HUES48 (cell line): Measurements from ENCODE around the gene SPATS2L.
"Not testable (repeated sequence)": the region's sequence is repeated elsewhere in the genome, so short reads cannot be mapped to it uniquely, and the experiment has no call there.

Experiments
- H3K27ac ChIP-seq: one replicate; pipeline ENCODE4 v1.7.0; 2013; ENCODE audit warnings: low read depth, low read length, inconsistent platforms
- H3K27me3 ChIP-seq: 2 replicates; pipeline ENCODE4 v1.6.1; 2013; ENCODE audit warnings: mild to moderate bottlenecking, low read length; ENCODE audit not compliant: control insufficient read depth, insufficient read depth
- H3K36me3 ChIP-seq: 2 replicates; pipeline ENCODE4 v1.6.1; 2013; ENCODE audit warnings: low read length; ENCODE audit not compliant: control insufficient read depth, insufficient read depth
- H3K4me1 ChIP-seq: 2 replicates; pipeline ENCODE4 v1.6.1; 2013; ENCODE audit warnings: mild to moderate bottlenecking, low read length; ENCODE audit not compliant: control insufficient read depth, insufficient read depth
- H3K4me3 ChIP-seq: 2 replicates; pipeline ENCODE4 v1.5.1; 2013; ENCODE audit warnings: mild to moderate bottlenecking, low read depth, low read length
- H3K9ac ChIP-seq: 2 replicates; pipeline ENCODE4 v1.6.1; 2013; ENCODE audit warnings: mild to moderate bottlenecking, low read depth, low read length, moderate library complexity
- H3K9me3 ChIP-seq: 2 replicates; pipeline ENCODE4 v1.6.1; 2013; ENCODE audit warnings: low read length; ENCODE audit not compliant: control insufficient read depth, insufficient read depth

The SPATS2L gene

DNA sequence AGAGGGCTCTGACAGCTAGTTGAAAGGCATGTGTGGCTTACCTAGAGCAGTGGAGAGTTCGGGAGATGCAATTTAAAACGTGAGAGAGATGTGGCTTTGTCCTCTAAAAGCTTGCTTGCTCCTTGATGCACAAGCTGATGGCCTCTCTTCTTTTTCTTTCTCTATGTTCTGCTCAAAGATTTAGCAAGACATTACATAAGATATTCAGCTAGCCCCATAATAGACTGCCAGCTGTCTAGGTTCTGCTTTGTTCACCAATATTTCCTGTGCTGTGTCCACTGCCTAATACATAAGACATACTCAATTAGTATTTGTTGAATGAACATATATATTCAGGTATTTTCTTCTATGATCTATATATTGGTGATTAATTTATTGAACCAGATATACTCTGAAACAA, 31.1 kb downstream of the SPATS2L start:
- Histone ChIP-seq H3K9ac (no peak overlapping the region), H3K36me3 (0 out of 2 replicates have a peak, but pooled peaks cover 9% of the 10 kb centered on the region), H3K4me3 (no peak overlapping the region), H3K9me3 (no peaks in the 10 kb centered on the region), H3K27me3 (no peaks in the 10 kb centered on the region), H3K4me1 (peaks cover 7% of the 10 kb centered on the region; the same call in 1 of the 2 replicates), H3K27ac (no peak overlapping the region)

DNA sequence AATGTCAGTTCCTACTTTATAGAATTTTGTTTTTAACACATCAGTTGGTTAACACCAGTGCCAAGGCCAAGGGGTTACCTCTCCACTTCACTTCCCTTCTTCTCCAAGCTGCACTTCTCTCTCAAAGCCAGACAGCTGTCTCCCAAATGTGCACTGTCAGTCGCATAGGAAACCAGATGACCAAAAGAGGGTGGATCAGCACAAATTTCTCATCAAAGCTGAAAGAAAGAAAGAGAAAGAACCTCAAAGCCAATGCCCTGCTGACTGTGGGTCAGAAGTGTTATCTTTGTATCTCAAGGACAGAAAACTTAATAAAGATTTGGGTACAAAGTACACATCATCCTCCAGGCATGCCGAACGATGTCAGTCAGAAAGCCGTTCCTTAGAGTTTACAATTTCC, 32.2 kb downstream of the SPATS2L start:
- Histone ChIP-seq H3K9ac (no peak overlapping the region), H3K27me3 (no peaks in the 10 kb centered on the region), H3K9me3 (no peaks in the 10 kb centered on the region), H3K4me3 (no peak overlapping the region), H3K36me3 (0 out of 2 replicates have a peak, but pooled peaks cover 9% of the 10 kb centered on the region), H3K27ac (no peak overlapping the region), H3K4me1 (peaks cover 7% of the 10 kb centered on the region; the same call in 1 of the 2 replicates)

DNA sequence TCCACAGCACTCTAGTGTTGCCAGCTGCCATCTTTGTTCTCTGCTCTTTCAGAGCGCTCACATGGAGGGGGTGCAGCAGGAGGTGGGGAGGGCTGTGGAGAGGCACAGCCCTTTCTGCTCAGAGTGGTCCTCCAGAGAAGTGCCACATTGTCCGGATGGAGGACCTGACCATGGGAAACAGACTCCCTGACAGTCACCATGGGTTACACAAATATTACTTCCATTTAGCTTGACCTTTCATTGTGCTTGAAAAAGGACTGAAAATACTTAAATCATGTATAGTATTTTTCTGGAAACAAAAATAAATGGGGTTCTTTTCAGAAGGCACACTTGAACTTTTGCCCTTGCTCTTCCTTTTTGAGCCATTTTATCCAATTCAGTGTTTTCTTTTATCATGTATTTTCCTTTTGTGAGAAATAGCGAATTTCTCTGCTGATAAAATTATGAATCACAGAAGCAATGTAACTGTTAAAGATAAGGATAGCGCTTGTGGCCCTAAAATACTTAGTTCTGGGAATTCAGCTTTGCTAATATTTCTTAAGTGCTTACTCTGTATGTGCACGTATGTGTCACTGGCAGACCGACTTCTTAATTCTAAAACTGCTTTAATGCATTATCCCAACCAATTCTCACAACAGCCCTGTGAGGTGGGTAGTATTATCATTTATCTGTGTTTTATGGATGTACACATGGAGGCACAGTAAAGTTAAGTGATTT, 34.2 kb downstream of the SPATS2L start:
- no peaks in the 10 kb centered on the region for H3K27me3 ChIP-seq
- H3K36me3 ChIP-seq: 0 out of 2 replicates have a peak, but pooled peaks cover 9% of the 10 kb centered on the region
- H3K4me1 ChIP-seq: peaks cover 10% of the 10 kb centered on the region; the same call in 1 of the 2 replicates
- H3K4me3 ChIP-seq: no peak overlapping the region
- H3K27ac ChIP-seq: no peak overlapping the region
- H3K9me3 ChIP-seq: no peaks in the 10 kb centered on the region
- H3K9ac ChIP-seq: no peak overlapping the region

DNA sequence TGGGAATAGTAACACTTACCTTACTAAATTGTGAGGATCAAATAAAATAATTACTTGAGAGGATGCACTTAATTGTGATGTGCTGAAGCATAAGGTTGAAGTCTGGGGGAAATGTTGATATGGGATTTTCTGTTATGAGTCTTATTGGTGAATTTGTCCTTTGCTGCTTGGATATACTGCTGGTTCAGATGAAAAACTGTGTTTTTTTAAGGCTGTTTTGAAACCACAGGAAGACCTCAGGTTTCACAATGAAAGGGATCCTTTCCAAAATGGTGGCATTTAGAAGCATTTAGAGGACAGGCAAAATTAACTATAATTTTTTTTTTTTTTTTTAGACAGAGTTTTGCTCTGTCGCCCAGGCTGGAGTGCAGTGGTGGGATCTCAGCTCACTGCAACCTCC, 34.9 kb downstream of the SPATS2L start:
- Histone ChIP-seq H3K27me3 (no peaks in the 10 kb centered on the region), H3K4me1 (peaks cover 15% of the 10 kb centered on the region; the same call in 1 of the 2 replicates), H3K4me3 (no peak overlapping the region), H3K9me3 (no peaks in the 10 kb centered on the region), H3K36me3 (0 out of 2 replicates have a peak, but pooled peaks cover 9% of the 10 kb centered on the region), H3K9ac (no peak overlapping the region), H3K27ac (no peak overlapping the region)

DNA sequence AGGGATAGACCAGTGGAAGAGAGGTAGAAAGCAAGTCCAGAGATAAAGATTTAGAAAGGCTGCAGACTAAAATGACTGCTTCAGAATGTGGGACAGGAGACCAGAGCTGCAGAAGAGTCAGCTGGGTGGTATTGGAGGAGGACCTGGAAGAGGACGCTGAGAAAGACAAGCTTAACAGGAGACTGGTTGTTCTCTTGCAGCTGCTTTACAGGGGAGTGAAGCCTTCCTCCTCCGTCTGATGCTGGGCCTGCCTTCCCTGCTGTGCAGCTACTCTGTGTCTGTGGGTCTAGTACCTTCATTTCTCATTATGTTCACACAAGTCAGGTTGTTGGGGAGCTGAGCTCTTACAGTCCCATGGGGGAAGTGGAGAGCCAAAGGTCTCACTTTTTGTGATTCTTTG, 35.7 kb downstream of the SPATS2L start:
- Histone ChIP-seq H3K27me3 (no peaks in the 10 kb centered on the region), H3K36me3 (0 out of 2 replicates have a peak, but pooled peaks cover 9% of the 10 kb centered on the region), H3K27ac (no peak overlapping the region), H3K4me1 (peaks cover 15% of the 10 kb centered on the region; the same call in 1 of the 2 replicates), H3K4me3 (no peak overlapping the region), H3K9ac (no peak overlapping the region), H3K9me3 (no peaks in the 10 kb centered on the region)

DNA sequence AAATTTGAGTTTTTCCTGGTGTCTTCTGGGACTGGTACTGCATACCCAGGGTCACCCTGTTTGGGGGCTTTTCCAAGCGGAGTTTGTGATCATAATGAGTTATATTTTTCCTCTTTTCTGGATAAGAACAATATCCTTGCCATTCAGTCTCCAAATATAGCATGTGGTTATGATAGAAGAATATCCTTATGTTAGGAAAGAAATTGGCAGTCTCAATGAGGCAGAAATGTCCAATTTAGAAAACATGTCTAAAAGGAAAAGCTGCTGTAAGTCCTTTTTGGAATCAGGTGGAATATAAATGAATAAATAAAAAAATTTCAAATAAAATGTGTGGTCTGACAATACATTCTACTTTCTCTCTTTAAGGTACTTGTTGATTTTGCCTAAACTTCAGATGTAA, 36.2 kb downstream of the SPATS2L start:
- Histone ChIP-seq H3K27ac (no peak overlapping the region), H3K27me3 (no peaks in the 10 kb centered on the region), H3K4me1 (peaks cover 15% of the 10 kb centered on the region; the same call in 1 of the 2 replicates), H3K4me3 (no peak overlapping the region), H3K36me3 (0 out of 2 replicates have a peak, but pooled peaks cover 9% of the 10 kb centered on the region), H3K9ac (no peak overlapping the region), H3K9me3 (no peaks in the 10 kb centered on the region)

DNA sequence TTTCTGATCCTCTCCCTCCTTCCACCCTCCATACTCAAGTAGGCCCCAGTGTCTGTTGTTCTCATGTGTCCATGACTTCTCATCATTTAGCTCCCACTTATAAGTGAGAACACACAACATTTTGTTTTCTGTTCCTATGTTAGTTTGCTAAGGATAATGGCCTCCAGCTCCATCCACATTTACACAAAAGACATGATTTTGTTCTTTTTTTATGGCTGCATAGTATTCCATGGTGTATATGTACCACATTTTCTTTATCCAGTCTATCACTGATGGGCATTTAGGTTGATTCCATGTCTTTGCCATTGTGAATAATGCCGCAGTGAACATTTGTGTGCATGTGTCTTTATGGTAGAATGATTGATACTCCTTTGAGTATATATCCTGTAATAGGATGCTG, 37.7 kb downstream of the SPATS2L start:
- H3K36me3 ChIP-seq: peaks cover 10% of the 10 kb centered on the region; the same call in 1 of the 2 replicates
- peaks cover 15% of the 10 kb centered on the region; the same call in 1 of the 2 replicates for H3K4me1 ChIP-seq
- H3K9me3 ChIP-seq, H3K9ac ChIP-seq, H3K27ac ChIP-seq, H3K27me3 ChIP-seq, H3K4me3 ChIP-seq: not testable (repeated sequence)

DNA sequence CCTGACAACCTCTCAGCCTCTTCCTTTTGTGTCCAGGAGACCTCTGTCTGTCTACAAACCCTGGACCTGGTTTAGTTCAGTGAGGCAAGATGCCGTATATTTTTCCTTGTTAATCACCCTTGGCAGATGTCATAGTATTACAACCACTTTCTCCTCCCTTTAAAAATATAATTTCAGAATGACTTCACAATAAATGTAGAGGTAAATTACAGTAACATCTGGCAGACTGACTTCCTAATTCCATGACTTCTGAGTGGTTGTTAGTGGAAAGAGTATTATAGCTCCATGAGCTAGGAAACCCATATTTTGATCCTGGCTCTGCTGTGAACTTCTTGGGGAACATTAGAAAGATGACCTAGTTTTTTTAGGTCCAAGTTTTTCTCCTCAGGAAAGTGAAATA, 39.5 kb downstream of the SPATS2L start:
- H3K4me3 ChIP-seq: no peak overlapping the region
- H3K9ac ChIP-seq: no peak overlapping the region
- no peaks in the 10 kb centered on the region for H3K27me3 ChIP-seq
- H3K4me1 ChIP-seq: peaks cover 11% of the 10 kb centered on the region
- peaks cover 3% of the 10 kb centered on the region; the same call in 1 of the 2 replicates for H3K36me3 ChIP-seq
- H3K9me3 ChIP-seq: no peaks in the 10 kb centered on the region
- H3K27ac ChIP-seq: no peak overlapping the region

DNA sequence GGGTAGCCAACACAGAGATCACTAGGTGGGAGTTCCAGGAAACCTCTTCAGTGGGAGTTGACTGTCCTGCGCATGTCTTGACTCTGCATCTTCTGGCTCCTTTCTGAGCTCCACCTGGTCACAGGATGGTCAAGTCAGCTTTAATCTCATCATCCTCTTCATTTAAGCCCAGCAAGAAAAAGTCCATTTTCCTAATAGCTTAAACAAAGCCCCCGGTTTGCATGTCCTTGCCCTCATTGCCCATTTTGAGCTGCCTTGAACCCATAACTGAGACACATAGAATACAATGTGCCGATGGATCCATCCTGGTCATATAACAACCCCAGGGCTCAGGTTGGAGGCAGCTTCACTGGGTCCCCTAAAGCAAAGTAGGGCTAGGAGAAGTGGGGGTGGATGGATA, 40.8 kb downstream of the SPATS2L start:
- no peak overlapping the region for H3K4me3 ChIP-seq
- peaks cover 23% of the 10 kb centered on the region for H3K4me1 ChIP-seq
- no peaks in the 10 kb centered on the region for H3K27me3 ChIP-seq
- H3K9ac ChIP-seq: no peak overlapping the region
- peaks cover 3% of the 10 kb centered on the region; the same call in 1 of the 2 replicates for H3K36me3 ChIP-seq
- no peaks in the 10 kb centered on the region for H3K9me3 ChIP-seq
- H3K27ac ChIP-seq: no peak overlapping the region

DNA sequence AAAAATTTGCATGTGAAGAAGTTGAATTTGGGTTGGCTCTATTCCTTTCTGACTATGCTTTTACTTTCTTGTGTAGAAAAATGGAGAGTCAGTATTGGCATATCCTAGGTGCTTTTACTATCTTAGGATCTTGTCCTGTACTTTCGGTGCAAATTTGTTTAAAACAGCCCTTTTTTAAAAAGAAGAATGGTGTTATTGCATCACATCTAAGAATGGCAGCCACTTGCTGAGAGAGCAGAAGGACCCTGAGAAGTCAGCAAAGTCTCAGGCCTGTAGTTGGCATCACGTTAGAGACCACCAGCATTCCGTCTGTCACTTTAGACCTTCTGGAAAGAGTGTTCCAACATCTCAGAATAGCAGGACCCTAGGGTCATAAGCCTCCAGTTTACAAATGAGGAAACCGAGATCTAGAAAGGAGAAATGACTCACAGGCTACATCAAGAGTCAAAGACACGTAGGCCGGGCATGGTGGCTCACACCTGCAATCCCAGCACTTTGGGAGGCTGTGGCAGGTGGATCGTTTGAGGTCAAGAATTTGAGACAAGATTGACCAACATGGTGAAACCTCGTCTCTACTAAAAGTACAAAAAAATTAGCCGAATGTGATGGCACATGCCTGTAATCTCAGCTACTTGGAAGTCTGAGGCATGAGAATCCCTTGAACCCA, 42.5 kb downstream of the SPATS2L start:
- no peaks in the 10 kb centered on the region for H3K9me3 ChIP-seq

DNA sequence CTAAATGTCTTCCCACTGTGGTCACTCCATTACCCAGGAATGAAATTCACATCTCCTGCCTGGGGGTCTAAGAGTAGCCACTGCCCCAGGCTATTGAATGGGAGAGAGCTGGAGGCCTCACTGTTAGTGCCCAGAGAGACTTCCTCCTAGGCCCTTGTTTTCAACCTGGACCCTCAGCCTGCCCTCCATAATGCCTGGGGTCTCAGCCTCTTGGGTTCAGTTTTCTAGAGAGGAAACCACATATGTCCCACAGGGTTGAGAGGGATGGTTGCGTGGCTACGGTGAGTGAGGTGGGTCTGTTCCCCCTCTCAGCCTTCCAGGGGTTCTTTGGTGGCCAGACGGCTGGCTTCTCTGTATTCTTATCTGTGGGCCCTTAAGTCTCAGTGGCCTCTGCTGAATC, 43.4 kb downstream of the SPATS2L start:
- H3K4me3 ChIP-seq: no peak overlapping the region
- H3K27me3 ChIP-seq: no peaks in the 10 kb centered on the region
- no peak overlapping the region for H3K9ac ChIP-seq
- H3K4me1 ChIP-seq: peaks cover 46% of the 10 kb centered on the region
- H3K27ac ChIP-seq: no peak overlapping the region
- peaks cover 3% of the 10 kb centered on the region; the same call in 1 of the 2 replicates for H3K36me3 ChIP-seq
- H3K9me3 ChIP-seq: no peaks in the 10 kb centered on the region

More for the DNA sequence above, 42.5 kb downstream of the SPATS2L start:
- no peak overlapping the region for H3K27ac ChIP-seq
- no peak overlapping the region for H3K4me3 ChIP-seq
- peaks cover 39% of the 10 kb centered on the region for H3K4me1 ChIP-seq
- H3K9ac ChIP-seq: no peak overlapping the region
- no peaks in the 10 kb centered on the region for H3K27me3 ChIP-seq
- peaks cover 3% of the 10 kb centered on the region; the same call in 1 of the 2 replicates for H3K36me3 ChIP-seq
